ENCODE data around the gene SELENOF. TPM values are rescaled to one million over a fixed set of nuclear protein-coding genes. Genes with fewer than 3 reads are reported as not detected.
A peak's percentile ranks its signal among the peaks of the same experiment; 100 is the strongest.
"Not testable (repeated sequence)": the region's sequence is repeated elsewhere in the genome, so short reads cannot be mapped to it uniquely, and the experiment has no call there.

SELENOF gene
- total RNA-seq, 1 experiment from 2014 or later = 223 TPM

- no peak for DNase-seq (ENCODE audit: low spot score)
Measured at GRCh38 chr1:86916752-86917151, 2.8 kb upstream of the SELENOF start.

GRCh38 chr1:86915737-86916235 is 1.9 kb upstream of the SELENOF start:
- DNase-seq (ENCODE audit: low spot score) = no peak

DNA sequence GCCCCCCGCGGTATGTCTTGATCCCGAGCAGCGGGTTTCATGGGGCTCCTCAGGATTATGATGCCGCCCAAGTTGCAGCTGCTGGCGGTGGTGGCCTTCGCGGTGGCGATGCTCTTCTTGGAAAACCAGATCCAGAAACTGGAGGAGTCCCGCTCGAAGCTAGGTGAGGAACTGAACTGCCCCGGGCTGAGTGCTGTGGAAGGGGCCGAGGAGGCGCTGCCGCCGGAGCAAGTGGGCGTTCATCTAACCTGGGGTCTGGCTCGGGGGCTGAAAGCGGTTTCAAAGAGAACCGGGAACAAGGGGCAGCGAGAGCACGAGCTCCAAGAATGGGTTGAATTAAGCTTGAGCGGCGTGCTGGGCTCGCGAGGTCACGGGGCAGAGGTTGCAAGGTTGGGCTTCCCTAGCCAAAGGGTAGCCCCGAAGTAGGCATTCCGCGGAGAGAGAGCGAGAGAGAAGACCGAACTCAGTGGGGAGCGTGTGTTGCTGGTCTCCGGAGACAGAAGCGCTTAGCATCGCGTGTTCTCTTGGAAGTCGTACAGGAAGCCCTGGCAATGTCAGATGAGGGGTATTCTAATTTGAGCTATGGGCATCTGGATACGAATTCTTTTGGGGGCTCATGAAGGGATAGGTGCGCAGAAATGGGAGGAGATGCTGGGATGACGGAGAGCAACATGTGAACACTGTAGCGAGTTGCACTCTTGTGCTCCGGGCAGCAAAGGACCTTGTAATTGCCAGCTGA is 1.2 kb upstream of the SELENOF start:
- DNase-seq (ENCODE audit: low spot score) = peak; percentile 30

- no peak for DNase-seq (ENCODE audit: low spot score)
Measured at GRCh38 chr1:86914601-86914997, 673 bp upstream of the SELENOF start, which contains the start of gene HS2ST1. Gene HS2ST1 (plus strand): TSS chr1:86914635.

- peak; percentile 3 for DNase-seq (ENCODE audit: low spot score)
Measured at GRCh38 chr1:86913399-86913895, 479 bp downstream of the SELENOF start.

GRCh38 chr1:86912281-86912900 is 1.5 kb downstream of the SELENOF start:
- DNase-seq (ENCODE audit: low spot score) = no peak

DNA sequence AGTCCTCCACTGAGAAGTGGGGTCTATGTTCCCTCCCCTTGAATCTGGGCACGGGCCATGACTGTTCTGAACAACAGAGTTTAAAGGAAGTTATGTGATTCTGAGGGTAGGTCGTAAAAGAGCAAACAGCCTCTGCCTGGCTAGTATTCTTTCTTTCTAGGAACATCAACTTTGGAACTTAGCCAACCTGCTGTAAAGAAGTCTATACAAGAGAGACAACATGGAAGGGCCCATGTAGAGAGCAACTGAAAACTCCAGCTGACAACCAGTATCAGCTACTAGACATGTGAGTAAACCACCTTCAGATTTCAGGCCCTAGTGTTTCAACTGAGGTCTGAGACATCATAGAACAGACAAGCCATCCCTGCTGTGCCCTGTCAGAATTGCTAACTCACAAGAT is 7.5 kb downstream of the SELENOF start:
- no peak for DNase-seq (ENCODE audit: low spot score)

DNA sequence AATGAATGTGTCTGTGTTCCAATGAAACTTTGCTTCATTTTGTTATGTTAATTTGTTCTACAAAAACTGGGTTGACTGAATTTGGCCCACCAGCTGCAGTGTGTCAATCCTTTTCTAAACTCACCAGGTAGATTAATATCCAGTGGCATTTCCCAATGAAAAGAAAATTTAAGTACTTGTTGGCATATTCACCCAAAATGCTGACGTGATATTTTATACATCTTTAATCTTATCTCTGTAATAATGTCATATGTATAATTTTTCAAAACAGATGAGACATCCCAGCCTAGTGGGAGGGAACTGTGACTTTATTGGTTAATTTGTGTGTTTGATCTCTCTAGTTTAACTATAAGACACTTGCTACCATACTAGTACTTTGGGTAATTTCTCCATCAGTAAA is 8.1 kb downstream of the SELENOF start:
- DNase-seq (ENCODE audit: low spot score) = no peak

- DNase-seq (ENCODE audit: low spot score) = not testable (repeated sequence)
Measured at GRCh38 chr1:86899401-86899800, 14.5 kb downstream of the SELENOF start.

DNA sequence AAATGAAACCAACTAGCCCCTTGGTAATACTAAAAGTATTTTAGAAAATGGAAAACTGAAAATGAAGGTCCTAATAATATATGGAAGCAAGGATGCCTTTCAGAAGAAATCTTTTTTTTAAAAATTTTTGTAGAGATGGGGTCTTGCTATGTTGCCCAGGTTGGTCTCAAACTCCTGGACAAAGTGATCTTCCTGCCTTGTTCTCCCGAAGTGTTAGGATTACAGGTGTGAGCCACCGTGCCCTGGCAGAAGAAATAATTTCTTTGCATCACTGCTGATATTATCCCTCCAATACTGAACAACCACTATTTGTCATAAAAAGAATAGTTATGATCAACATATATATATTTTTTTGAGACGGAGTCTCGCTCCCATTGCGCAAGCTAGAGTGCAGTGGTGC is 25.6 kb downstream of the SELENOF start:
- no peak for DNase-seq (ENCODE audit: low spot score)

DNA sequence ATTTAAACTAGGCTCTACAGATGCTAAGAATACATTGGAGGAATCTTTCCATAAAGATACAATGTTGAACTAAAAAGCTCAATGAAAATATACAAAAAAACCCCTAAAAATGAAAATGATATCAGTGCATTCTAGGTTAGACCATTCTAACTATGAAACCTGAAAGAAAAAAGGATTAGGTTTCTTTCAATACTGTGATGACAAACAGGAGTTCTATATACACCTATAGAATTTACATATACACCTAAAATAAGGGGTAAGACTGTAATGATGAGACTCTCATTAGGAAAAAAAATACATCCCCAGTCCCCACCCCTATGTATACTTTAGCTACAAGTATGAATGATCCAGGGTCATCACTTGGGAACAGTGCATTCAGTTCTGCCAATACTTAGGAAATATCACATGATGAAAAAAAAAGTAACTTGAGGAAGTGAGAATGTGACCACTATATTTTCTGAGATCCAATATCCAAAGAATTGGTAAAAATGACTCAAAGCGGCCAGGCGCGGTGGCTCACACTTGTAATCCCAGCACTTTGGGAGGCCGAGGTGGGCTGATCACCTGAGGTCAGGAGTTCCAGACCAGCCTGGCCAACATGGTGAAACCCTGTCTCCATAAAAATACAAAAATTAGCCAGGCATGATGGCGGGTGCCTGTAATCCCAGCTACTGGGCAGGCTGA is 26.3 kb downstream of the SELENOF start:
- no peak for DNase-seq (ENCODE audit: low spot score)

DNA sequence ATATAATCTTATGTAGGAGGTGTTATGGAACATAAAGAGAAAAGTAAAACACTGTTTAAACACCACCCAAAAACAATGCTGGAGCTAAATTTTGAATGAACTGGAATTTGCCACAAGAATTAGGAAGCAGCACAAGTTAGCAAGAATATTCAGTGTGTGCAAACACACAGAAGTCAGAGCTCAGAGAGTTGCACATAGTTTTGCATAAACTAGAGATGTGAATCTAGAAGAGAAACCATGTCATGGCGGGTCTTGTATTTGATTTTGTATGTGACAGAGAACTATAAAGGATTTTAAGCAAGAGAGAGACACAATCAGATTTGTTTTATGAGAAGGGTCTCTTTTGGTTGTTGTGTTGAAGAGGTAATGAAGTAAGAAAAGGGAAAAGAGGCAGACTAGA is 38.2 kb downstream of the SELENOF start:
- no peak for DNase-seq (ENCODE audit: low spot score)

GRCh38 chr1:86872086-86872485 is 41.8 kb downstream of the SELENOF start:
- no peak for DNase-seq (ENCODE audit: low spot score)

DNA sequence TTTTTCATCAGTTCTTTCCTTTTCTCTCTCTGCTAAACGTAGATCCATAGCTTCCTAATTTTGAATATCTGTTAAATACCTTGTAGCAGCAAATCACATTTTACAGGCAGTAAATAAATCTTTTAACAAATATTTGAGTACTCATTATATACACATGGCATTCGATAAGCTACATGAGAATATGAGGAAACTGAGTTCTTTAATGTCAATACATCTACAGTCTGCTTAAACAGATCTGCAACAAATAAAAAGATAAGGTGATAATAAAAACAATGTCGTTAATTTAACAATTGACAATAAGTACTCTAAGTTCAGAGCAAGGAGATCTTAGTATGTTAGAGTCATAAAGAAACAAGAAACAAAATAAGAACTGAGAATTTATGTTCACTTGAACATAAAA is 42.9 kb downstream of the SELENOF start:
- DNase-seq (ENCODE audit: low spot score) = no peak

DNA sequence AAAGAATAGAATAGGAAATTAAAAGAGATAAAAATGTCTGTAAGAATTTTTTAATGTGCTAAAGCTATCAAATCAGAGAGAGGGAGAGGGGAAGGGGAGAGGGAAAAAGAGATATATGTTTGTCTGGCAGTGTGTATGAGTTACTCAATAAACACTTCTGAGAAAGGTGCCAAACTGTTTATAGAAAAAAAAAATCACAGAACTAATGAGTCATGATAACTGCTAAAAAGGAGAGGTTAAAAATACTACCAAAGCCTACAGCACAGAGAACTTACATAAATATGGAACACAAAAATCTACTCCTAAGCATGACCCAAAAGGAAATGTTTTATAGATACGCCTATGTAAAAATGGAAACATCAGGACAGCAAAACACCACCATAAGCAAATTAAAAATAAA is 45.4 kb downstream of the SELENOF start:
- no peak for DNase-seq (ENCODE audit: low spot score)

DNA sequence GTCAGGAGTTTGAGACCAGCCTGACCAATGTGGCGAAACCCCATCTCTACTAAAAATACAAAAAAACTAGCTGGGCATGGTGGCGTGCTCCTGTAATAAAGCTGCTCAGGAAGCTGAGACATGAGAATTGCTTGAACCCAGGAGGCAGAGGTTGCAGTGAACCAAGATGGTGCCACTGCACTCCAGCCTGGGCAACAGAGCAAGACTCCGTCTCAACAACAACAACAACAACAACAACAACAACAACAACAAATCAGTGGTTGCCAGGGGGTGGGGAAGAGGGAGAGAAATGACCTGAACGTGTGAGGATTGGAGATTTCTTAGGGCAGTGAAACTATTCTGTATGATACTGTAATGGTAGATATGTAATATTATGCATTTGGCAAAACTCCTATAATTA is 46.6 kb downstream of the SELENOF start:
- not testable (repeated sequence) for DNase-seq (ENCODE audit: low spot score)

DNA sequence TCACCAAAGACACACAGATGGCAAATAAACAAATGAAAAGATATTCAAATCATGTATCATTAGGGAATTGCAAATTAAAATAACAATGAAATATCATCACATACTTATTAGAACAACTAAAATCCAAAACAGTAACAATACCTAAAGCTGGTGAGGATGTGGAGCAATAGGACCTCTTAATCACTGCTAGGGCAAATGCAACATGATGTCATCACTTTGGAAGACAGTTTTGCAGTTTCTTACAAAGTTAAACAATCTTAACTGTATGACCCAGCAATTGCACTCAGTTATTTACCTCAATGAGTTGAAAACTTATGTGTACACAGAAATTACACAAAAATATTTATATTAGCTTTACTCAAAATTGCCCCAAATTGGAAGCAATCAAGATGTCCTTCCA is 47.3 kb downstream of the SELENOF start:
- peak; percentile 11 for DNase-seq (ENCODE audit: low spot score)

- DNase-seq (ENCODE audit: low spot score) = no peak
Measured at GRCh38 chr1:86865973-86866637, 47.8 kb downstream of the SELENOF start.

- no peak for DNase-seq (ENCODE audit: low spot score)
Measured at GRCh38 chr1:86862920-86863319, 51.0 kb downstream of the SELENOF start.

DNA sequence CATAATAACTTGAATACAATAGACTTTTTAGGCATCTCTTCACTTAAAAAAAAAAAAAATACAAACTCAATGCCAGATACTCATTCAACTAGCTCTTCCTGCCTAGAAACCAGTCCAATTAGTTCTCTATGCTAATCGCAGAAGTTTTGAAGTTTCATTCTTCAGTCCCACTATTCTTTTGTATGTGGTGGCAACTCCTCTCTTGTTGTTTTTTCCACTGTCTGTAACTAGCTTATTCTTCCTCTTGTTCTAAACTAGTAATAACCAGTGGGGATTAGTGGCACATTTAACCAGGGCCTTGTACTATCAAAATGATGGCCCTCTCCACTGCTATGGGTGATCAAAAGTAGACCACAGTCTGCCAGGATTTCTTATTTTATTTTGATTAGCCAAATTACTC is 52.5 kb downstream of the SELENOF start:
- no peak for DNase-seq (ENCODE audit: low spot score)

DNA sequence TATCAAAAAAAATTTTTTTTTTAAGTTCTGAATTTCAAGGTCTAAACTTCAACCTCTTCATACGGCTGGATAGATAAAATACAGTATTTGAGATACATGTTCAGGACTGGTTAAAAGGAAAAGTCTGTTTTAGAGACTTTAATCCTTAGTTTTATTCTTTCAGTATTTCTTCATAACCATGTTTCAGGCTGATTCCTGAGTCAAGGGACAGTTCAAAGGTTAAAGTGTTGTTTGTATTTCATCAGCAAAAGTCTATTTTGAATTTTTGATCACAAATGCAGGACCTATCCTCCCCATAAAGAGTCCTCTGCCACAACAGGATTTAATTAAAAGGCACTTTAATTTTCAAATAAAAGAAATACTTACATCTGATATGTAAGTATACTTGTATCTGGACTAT is 53.5 kb downstream of the SELENOF start:
- DNase-seq (ENCODE audit: low spot score) = no peak

GRCh38 chr1:86860020-86860419 is 53.9 kb downstream of the SELENOF start:
- DNase-seq (ENCODE audit: low spot score) = no peak

Data from H4 (cell line).